ENCODE results near the gene SPATA19.

SPATA19 gene

GRCh38 chr11:133835593-133836548 is 9.4 kb downstream of the SPATA19 start:
- DNase-seq, result no peak

- peak; percentile 9 for DNase-seq
These were observed 10.4 kb downstream of the SPATA19 start for GRCh38 chr11:133834682-133835592.

DNA sequence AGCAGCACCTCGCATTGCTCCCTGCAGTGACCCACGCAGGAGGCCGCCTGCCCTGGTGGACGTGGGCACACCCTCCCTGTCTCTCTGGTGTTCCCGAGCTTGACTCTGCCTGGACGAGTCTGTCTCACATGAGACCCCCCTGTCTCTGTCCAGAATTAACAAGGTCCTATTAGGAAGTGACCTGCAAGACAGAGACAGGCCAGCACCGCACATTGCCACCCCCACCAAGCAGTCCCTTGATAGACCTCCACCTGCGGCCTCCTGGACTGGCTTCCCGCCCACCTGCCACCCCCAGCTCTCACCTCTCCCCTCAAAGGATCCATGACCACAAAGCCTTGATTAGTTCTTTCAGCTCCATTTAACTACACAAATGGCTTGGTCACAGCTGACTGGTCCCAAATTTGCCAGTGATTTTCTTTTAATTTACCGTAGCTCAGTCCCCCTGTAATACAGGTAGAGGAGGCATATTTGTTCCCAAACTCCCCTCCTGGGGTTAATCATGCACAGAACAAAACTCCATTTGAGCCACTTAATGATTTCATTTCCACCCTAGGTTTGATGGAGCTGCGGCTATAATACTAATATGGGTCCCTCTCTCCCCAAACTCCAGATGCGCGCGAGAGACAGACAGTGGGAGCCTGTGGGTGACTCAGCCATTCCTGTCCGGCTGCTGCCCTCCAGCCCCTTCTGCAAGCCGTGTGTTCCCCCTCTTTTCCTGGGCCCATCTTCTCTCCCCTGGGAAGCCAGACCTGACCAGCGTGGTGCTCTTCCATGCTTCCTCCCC is 11.2 kb downstream of the SPATA19 start:
- DNase-seq, result no peak

GRCh38 chr11:133832991-133833897 is 12.1 kb downstream of the SPATA19 start:
- DNase-seq, result no peak

- DNase-seq, result no peak
These were observed 13.0 kb downstream of the SPATA19 start for GRCh38 chr11:133832096-133832990.

DNA sequence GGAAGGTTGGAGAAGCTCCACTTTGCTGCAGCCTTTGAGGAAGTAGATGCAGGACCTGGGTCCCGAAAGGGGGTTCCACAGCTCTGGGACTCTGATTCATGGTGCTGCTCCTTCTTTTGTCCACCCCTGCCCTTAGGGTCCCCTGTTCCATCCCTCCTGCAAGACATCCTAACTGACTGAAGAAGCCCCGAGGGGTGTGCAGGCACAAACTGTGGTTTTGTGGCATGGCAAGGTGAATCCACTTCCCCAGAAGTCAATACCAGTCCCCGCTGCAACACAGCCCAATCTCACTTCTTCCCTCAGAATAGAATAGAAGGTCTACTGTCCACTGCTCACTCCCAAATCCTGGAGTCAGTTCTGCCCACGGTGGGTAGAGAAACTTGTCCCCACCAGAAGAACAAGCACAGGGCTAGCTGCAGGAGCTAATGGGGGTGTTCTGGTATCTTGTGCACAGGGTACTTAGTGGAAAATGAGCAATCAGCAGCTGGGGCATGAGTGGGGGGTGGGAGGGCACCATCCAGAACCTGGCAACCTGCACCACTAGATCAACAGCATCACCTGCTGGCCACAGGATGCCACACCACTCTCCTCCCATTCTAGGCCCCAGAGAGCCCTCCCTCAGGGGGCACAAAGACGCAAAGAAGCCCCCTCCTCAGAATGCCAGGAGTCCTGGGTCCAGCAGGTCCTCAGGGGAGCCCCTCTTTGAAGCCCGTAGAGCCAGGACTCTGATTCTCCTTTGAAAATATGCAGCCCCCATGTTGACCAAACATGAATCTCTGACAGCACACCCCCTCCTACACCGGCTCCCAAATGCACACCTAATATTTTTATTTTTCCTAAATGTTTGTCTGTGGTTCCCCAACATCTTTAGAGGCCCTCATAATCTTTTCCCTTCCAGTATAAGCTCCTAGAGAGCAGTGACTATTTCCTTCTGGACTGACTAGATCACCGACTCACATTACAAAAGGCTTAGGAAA is 14.1 kb downstream of the SPATA19 start:
- DNase-seq, result no peak

- no peak for DNase-seq
These were observed 15.7 kb downstream of the SPATA19 start for GRCh38 chr11:133829566-133829965.

- DNase-seq, result no peak
These were observed 16.4 kb downstream of the SPATA19 start for GRCh38 chr11:133828871-133829270.

GRCh38 chr11:133827556-133827955 is 17.8 kb downstream of the SPATA19 start:
- DNase-seq, result no peak

DNA sequence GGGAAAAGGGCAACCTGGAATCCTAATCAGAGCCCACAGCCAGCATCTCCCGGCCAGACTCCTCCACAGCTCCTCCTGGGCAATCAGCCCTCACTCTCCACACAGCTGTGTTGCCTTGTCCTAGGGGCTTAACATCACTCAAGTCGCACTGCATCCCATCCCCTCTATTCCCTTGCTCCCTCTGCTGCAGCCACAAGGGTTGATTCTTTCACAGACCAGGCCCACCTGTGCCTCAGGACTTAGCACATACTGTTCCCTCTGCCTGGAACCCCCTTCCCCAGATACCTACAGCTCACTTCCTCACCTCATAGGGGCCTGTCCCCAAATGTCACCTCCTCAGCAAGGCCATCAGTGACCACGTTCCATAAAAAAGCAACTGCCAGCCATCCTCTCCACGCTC is 18.4 kb downstream of the SPATA19 start:
- no peak for DNase-seq

DNA sequence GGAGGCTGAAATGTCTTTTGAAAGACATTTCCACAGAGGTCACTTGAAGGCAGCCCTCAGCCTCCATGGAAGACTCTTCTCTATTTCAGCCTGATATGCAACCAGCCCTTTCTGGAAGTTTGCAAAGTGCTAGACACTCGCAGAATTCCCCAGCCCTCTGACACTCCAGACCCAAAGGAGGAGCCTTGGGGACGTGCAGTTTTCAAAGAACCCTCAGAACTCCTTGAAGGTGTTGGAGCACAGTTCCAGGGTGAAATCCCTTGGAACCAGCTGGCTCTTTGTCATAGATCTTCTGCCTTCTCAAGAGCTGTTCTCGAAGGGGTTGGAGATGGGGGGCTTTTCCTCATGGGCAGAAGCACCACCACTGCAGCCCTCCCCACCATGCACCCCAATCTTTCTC is 19.6 kb downstream of the SPATA19 start:
- DNase-seq, result no peak

- no peak for DNase-seq
These were observed 20.2 kb downstream of the SPATA19 start for GRCh38 chr11:133825156-133825555.

DNA sequence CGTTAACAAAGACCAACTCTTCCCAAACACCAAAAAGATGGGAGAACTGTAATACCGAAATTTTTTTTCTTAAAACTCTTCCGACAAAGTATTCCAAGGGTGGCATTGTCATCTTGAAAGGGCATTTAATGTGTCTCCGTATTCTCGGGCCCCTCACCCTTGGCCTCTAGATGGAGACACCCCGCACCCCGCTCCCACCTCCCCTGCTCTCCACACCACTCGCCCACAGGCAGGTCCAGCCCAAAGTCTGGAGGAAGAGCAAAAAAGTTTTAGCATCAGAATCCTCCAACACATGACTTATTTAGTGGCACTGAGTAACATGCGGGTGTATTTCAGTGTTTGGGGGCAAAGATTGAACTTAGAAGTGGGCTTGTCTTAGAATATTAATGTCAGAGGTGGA is 20.7 kb downstream of the SPATA19 start:
- DNase-seq, result no peak

DNA sequence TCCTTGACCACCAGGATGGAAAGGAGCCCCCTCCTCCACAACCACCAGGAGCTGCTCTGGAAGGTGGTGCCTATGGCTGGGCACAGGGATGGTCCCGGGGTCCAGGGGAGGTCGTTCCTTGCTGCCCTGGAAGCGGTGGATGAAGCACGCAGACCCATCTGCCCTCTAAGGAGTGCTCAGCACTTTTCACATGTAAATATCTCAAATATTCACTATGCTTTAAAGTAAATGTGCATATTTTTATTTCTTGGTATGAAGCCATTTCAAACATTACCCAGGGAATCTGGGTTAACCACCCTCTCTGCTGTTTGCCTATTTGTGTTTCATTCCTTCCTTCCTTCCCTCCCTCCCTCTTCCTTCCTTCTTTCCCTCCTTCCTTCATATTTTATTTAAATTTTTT is 21.7 kb downstream of the SPATA19 start:
- no peak for DNase-seq

DNA sequence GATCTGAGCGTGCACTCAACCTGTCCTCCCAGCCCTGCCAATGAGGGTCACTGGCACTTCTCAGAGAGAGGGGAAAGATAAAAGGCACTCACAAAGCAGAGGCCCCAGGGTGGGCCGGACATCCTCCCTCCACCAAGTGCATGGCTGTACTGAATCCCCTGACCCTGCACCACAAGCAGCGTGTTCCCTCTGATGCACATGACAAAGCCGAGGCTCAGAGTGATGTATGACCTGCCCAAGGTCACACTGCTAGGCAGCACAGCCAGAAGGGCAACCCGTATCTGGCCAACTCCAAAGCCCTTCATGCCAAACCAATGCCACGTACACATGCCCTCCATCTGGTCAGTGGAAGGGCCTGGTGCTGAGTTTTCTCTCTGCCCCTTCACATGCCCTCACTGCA is 22.1 kb downstream of the SPATA19 start:
- no peak for DNase-seq

DNA sequence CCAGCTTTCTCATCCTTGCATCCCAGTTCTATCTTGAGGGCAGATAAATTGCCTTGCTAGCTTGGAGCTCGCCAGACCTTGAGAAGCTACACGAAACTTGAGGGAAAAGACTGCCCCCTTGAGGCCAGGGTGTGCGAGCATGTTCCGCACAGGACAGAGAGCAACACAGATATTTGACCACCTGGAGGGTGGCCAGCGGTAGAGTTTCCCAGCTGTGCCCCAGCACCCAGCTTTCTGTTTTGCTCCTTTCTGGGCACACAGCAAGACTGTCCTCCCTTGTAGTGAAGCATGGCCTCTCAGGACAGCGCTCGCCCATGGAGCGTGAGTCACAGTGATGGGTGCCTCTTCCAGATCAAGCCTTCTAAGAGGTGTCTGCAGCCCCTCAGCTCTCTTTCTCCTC is 23.5 kb downstream of the SPATA19 start:
- peak; percentile 57 for DNase-seq

- DNase-seq, result no peak
These were observed 25.5 kb downstream of the SPATA19 start for GRCh38 chr11:133819746-133820315.

DNA sequence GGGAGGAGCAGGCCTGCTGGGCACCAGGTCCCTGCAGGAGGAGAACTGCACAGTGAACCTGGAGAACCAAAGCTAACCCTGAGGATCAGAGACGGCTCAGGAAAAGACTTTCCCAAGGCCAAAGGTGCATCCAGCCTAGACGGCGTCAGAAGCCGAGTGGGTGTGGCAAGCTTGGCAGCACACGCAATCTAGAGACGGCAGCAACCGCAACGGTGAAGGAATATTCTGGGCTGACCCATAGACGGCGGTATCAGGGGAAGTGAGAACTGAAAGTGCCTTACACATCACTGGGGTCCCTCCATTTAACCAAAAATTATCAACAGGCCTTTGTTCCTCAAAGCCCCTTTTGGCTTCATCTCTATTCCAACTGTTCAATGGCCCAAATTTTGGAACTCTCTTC is 26.2 kb downstream of the SPATA19 start:
- no peak for DNase-seq

- no peak for DNase-seq
These were observed 27.0 kb downstream of the SPATA19 start for GRCh38 chr11:133818302-133818701.
